ENCODE measurements around the gene GTF2H2C. TPM values are rescaled to one million over a fixed set of nuclear protein-coding genes. Genes with fewer than 3 reads are reported as not detected.

GTF2H2C gene
- total and polyA plus RNA-seq, 10 of the 15 experiments (the other 5 are each of a cell fraction or from before 2014, with no cell fraction given) = 55.1 to 103 (median 78.9) TPM

DNA sequence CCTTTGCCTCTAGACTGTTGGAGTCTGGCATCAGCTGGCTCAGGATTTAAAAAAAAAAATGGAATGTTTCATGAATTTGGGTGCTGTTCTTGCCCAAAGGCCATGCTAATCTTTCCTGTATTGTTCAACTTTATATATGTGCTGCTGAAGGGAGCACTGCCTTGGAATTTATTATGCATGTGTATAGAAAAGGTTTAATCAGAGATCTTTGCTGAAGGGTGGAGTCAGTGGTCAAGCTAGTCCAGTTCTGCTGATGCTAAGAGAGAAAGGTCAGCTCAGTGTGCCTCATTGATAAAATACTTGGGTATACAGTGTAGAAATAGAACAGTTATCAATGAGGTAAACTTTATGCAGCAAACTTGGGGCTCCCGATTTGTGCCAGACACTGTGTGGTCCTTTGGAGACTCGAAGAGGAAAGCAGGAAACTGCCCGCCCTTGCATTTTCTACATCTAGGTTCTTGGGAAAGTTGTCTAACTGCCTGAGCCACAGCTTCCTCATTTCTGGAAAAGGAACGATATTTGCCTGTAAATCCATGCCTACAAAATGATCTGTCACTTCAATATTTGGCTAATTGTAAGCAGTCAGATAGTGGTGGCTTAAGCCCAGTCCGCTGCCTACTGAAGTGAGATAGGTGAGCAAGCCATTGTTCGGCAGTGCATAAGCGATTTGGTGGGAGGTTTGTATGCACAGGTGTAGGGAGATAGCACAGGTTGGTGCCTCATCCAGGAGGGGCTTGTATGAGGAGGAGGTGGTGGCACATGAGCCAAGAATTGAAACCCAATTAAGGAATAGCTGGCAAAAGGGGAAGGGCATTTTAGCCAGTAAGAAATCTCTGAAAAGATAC lies 29.2 kb upstream of the GTF2H2C start:
- Histone ChIP-seq H3K79me2 (ENCODE audit: control insufficient read depth, insufficient read depth, low read length) (no peaks in the 10 kb centered on the region), H4K20me1 (ENCODE audit: control insufficient read depth, insufficient read depth) (no peaks in the 10 kb centered on the region), H3K4me3 (no peak overlapping the region), H3K36me3 (ENCODE audit: control insufficient read depth in 2 of 2, insufficient read depth in 2 of 2, low read length in 1 of 2) (no peaks in the 10 kb centered on the region), H2AFZ (ENCODE audit: control insufficient read depth, low read depth, low read length) (no peak overlapping the region), H3K9ac (ENCODE audit: control insufficient read depth, insufficient read depth, low read length) (no peak overlapping the region), H3K27ac (ENCODE audit: control insufficient read depth, insufficient read depth) (no peak overlapping the region), H3K4me2 (ENCODE audit: control insufficient read depth, insufficient read depth) (no peak overlapping the region), H3K9me3 (replicated peaks; ENCODE audit: control insufficient read depth, insufficient read depth, low read length) (no peaks in the 10 kb centered on the region), H3K27me3 (replicated peaks in 1 of 2; ENCODE audit: control insufficient read depth in 2 of 2, insufficient read depth in 2 of 2, low read length in 1 of 2) (no peaks in the 10 kb centered on the region), H3K4me1 (ENCODE audit: control insufficient read depth, insufficient read depth, low read length) (no peaks in the 10 kb centered on the region)
- no peak for ATAC-seq
- ChIA-PET POLR2A (no interaction called here), CTCF (interaction anchor here (0.6 kb wide), 1 partner anchor 662 kb away, joined by 3 read pairs; no protein-coding TSS in a partner anchor), RAD21 (ENCODE audit: unreplicated experiment) (no interaction called here), SMC1A (ENCODE audit: uncharacterized antibody, unreplicated experiment) (no interaction called here)
- no peak for DNase-seq (ENCODE audit: low read depth, low spot score)
- FAIRE-seq = no peak
- in situ Hi-C loops (cut with MboI) (no loop called here), intact Hi-C loops (cut with micrococcal nuclease; ENCODE audit: unreplicated experiment) (no loop called here)
- BruUV-seq (replicated peaks) = no TSS peak
- 75% methylated on average over 7 of the region's 7 CpGs for WGBS (ENCODE audit: insufficient coverage, insufficient replicate concordance, low lambda C conversion rate, missing lambda C conversion rate)
- TF ChIP-seq, protein P1, sequence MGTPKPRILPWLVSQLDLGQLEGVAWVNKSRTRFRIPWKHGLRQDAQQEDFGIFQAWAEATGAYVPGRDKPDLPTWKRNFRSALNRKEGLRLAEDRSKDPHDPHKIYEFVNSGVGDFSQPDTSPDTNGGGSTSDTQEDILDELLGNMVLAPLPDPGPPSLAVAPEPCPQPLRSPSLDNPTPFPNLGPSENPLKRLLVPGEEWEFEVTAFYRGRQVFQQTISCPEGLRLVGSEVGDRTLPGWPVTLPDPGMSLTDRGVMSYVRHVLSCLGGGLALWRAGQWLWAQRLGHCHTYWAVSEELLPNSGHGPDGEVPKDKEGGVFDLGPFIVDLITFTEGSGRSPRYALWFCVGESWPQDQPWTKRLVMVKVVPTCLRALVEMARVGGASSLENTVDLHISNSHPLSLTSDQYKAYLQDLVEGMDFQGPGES (IDR thresholded peaks at IDR 0.05) = no peak
- no peak for TF ChIP-seq KAT2A (conservative IDR thresholded peaks at IDR 0.05; ENCODE audit: control insufficient read depth, low read depth, low read length)
- TF ChIP-seq BACH1 (IDR thresholded peaks at IDR 0.05; ENCODE audit: borderline replicate concordance) = no peak
- TF ChIP-seq ZNF384 (IDR thresholded peaks at IDR 0.05; ENCODE audit: borderline replicate concordance, low read depth, low read length) = no peak
- TF ChIP-seq IKZF2 (IDR thresholded peaks at IDR 0.05) = no peak
- no peak for TF ChIP-seq POLR2AphosphoS2 (IDR thresholded peaks at IDR 0.05; ENCODE audit: low read depth, low read length)
- no peak for TF ChIP-seq ZNF622 (IDR thresholded peaks at IDR 0.05)
- TF ChIP-seq, protein P2, sequence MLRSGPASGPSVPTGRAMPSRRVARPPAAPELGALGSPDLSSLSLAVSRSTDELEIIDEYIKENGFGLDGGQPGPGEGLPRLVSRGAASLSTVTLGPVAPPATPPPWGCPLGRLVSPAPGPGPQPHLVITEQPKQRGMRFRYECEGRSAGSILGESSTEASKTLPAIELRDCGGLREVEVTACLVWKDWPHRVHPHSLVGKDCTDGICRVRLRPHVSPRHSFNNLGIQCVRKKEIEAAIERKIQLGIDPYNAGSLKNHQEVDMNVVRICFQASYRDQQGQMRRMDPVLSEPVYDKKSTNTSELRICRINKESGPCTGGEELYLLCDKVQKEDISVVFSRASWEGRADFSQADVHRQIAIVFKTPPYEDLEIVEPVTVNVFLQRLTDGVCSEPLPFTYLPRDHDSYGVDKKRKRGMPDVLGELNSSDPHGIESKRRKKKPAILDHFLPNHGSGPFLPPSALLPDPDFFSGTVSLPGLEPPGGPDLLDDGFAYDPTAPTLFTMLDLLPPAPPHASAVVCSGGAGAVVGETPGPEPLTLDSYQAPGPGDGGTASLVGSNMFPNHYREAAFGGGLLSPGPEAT (IDR thresholded peaks at IDR 0.05; ENCODE audit: low read depth) = no peak
- no peak for TF ChIP-seq RB1 (IDR thresholded peaks at IDR 0.05; ENCODE audit: borderline replicate concordance)
- TF ChIP-seq, protein P3, sequence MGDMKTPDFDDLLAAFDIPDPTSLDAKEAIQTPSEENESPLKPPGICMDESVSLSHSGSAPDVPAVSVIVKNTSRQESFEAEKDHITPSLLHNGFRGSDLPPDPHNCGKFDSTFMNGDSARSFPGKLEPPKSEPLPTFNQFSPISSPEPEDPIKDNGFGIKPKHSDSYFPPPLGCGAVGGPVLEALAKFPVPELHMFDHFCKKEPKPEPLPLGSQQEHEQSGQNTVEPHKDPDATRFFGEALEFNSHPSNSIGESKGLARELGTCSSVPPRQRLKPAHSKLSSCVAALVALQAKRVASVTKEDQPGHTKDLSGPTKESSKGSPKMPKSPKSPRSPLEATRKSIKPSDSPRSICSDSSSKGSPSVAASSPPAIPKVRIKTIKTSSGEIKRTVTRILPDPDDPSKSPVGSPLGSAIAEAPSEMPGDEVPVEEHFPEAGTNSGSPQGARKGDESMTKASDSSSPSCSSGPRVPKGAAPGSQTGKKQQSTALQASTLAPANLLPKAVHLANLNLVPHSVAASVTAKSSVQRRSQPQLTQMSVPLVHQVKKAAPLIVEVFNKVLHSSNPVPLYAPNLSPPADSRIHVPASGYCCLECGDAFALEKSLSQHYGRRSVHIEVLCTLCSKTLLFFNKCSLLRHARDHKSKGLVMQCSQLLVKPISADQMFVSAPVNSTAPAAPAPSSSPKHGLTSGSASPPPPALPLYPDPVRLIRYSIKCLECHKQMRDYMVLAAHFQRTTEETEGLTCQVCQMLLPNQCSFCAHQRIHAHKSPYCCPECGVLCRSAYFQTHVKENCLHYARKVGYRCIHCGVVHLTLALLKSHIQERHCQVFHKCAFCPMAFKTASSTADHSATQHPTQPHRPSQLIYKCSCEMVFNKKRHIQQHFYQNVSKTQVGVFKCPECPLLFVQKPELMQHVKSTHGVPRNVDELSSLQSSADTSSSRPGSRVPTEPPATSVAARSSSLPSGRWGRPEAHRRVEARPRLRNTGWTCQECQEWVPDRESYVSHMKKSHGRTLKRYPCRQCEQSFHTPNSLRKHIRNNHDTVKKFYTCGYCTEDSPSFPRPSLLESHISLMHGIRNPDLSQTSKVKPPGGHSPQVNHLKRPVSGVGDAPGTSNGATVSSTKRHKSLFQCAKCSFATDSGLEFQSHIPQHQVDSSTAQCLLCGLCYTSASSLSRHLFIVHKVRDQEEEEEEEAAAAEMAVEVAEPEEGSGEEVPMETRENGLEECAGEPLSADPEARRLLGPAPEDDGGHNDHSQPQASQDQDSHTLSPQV (IDR thresholded peaks at IDR 0.05) = no peak
- TF ChIP-seq ZNF207 (IDR thresholded peaks at IDR 0.05; ENCODE audit: borderline replicate concordance) = no peak
- TF ChIP-seq ATF7 (IDR thresholded peaks at IDR 0.05; ENCODE audit: low read depth) = no peak
- TF ChIP-seq BHLHE40 (IDR thresholded peaks at IDR 0.05; ENCODE audit: borderline replicate concordance in 1 of 2, low read depth in 2 of 2, low read length in 1 of 2) = no peak
